Lung (tissue), 12 donors: ENCODE measurements around the gene GOLGA7B. TPM values are rescaled to one million over a fixed set of nuclear protein-coding genes. Genes with fewer than 3 reads are reported as not detected.

ENCODE experiments used
- ATAC-seq: fragments of 200-7000 bp; cut with Tn5 transposase; one replicate; pipeline ENCODE4 v1.9.1; 2020; ENCODE audit warnings: moderate number of reproducible peaks; ENCODE audit not compliant: insufficient read depth, low FRiP score
- DNase-seq, 3 donors: peaks; one replicate each; pipeline ENCODE4 v3.0.0-alpha.2; 2013 to 2017
- H3K27ac ChIP-seq, 2 donors: one replicate each; pipeline ENCODE4 v1.5.1; 2013; ENCODE audit warnings: mild to moderate bottlenecking in 2 of 2, moderate library complexity in 2 of 2, control low read depth in 1 of 2, inconsistent platforms in 1 of 2, low read depth in 1 of 2, low read length in 1 of 2
- H3K27me3 ChIP-seq, 3 donors: one replicate each; pipeline ENCODE4 v1.5.1; 2013; ENCODE audit warnings: low read length in 2 of 3; ENCODE audit not compliant: control insufficient read depth in 3 of 3, insufficient read depth in 3 of 3
- H3K36me3 ChIP-seq, 4 donors: one replicate each; pipeline ENCODE4 v1.5.1; 2013; ENCODE audit warnings: low read length in 4 of 4, mild to moderate bottlenecking in 1 of 4, moderate library complexity in 1 of 4; ENCODE audit not compliant: control insufficient read depth in 4 of 4, insufficient read depth in 4 of 4
- H3K4me1 ChIP-seq, 5 donors: one replicate each; pipeline ENCODE4 v1.5.1; 2013; ENCODE audit warnings: low read length in 5 of 5, mild to moderate bottlenecking in 2 of 5, moderate library complexity in 1 of 5; ENCODE audit not compliant: control insufficient read depth in 5 of 5, insufficient read depth in 5 of 5
- H3K4me3 ChIP-seq: one replicate; pipeline ENCODE4 v1.5.1; 2013; ENCODE audit warnings: mild to moderate bottlenecking, control low read depth, moderate library complexity
- H3K9ac ChIP-seq, 2 donors: one replicate each; pipeline ENCODE4 v1.5.1; 2013; ENCODE audit warnings: low read length in 2 of 2, control low read depth in 1 of 2; ENCODE audit not compliant: insufficient read depth in 1 of 2
- H3K9me3 ChIP-seq, 4 donors: one replicate each; pipeline ENCODE4 v1.5.1; 2013; ENCODE audit warnings: low read length in 3 of 4, mild to moderate bottlenecking in 1 of 4, moderate library complexity in 1 of 4; ENCODE audit not compliant: control insufficient read depth in 4 of 4, insufficient read depth in 3 of 4
- CTCF ChIP-seq: IDR thresholded peaks from 2 replicates; pipeline ENCODE4 v1.5.1; 2012; ENCODE audit warnings: mild to moderate bottlenecking; ENCODE audit errors: control extremely low read depth, extremely low read depth
- WGBS, 2 donors: extraction: QIAGEN DNeasy Blood & Tissue Kit; methylation state at CpG; one replicate each; pipeline ENCODE4 v1.1.7; 2013; 5-methylcytosine and 5-hydroxymethylcytosine counted together
- polyA plus RNA-seq, 2 donors: library from polyadenylated mRNA; stranded (reverse); fragments of 200-250 nt; gene quantifications; one replicate each; pipeline ENCODE4 v1.2.1, GENCODE V29; 2013
- total RNA-seq, 2 donors: library from RNA; depleted of rRNA in 1 of 2; stranded (reverse); fragments of >200 nt in 1 of 2; gene quantifications; one replicate each; pipeline ENCODE4 v1.2.1, GENCODE V29; 2014 to 2021
- donor health status: control.
- donor health status: control.
- donor health status: Bipolar disorder and iron deficiency.
- donor health status: healthy.
- donor health status: DM: yes; HTN: yes; CAD: no.

GOLGA7B gene
- total and polyA plus RNA-seq, 4 donors: 0.23 to 1.2 (median 0.74) TPM

- Histone ChIP-seq H3K9me3 (no peaks in the 10 kb centered on the region), H3K36me3 (no peaks in the 10 kb centered on the region), H3K27me3 (no peaks in the 10 kb centered on the region), H3K4me1 (peaks cover 0 to 16% (median 12%) of the 10 kb centered on the region in 5 donors), H3K27ac (no peak overlapping the region), H3K4me3 (no peak overlapping the region), H3K9ac (no peak overlapping the region)
- DNase-seq (peak in 1 of 3 donors; percentile 17), ATAC-seq (no peak)
- 59 to 65% methylated on average over 9 of the region's 9 CpGs for WGBS, 2 donors
- TF ChIP-seq CTCF: no peak
These were observed 46.3 kb downstream of the GOLGA7B start for GRCh38 chr10:97895915-97896314.

GRCh38 chr10:97896756-97897358 lies 47.2 kb downstream of the GOLGA7B start:
- Histone ChIP-seq H3K27me3 (no peaks in the 10 kb centered on the region), H3K36me3 (no peaks in the 10 kb centered on the region), H3K27ac (no peak overlapping the region), H3K9me3 (no peaks in the 10 kb centered on the region), H3K4me1 (peaks cover 0 to 16% (median 9%) of the 10 kb centered on the region in 5 donors), H3K9ac (no peak overlapping the region), H3K4me3 (no peak overlapping the region)
- no peak for TF ChIP-seq CTCF
- DNase-seq: no peak
- WGBS, 2 donors: 91 to 92% methylated on average over 13 of the region's 13 CpGs
- no peak for ATAC-seq

GRCh38 chr10:97898429-97898828 lies 48.8 kb downstream of the GOLGA7B start:
- no peaks in the 10 kb centered on the region for H3K36me3 ChIP-seq

More at GRCh38 chr10:97898429-97898828, 48.8 kb downstream of the GOLGA7B start:
- no peak overlapping the region for H3K9ac ChIP-seq
- no peaks in the 10 kb centered on the region for H3K27me3 ChIP-seq
- no peak for ATAC-seq
- no peak overlapping the region for H3K27ac ChIP-seq
- H3K4me1 ChIP-seq: peaks cover 0 to 14% (median 9%) of the 10 kb centered on the region in 5 donors
- no peak overlapping the region for H3K4me3 ChIP-seq
- H3K9me3 ChIP-seq: no peaks in the 10 kb centered on the region
- 11 to 17% methylated on average over 4 of the region's 4 CpGs for WGBS, 2 donors
- peak; percentile 55 to 81 (median 78) for DNase-seq
- TF ChIP-seq CTCF: no peak
